ENCODE measurements around the gene EPB41L2.

The EPB41L2 gene

DNA sequence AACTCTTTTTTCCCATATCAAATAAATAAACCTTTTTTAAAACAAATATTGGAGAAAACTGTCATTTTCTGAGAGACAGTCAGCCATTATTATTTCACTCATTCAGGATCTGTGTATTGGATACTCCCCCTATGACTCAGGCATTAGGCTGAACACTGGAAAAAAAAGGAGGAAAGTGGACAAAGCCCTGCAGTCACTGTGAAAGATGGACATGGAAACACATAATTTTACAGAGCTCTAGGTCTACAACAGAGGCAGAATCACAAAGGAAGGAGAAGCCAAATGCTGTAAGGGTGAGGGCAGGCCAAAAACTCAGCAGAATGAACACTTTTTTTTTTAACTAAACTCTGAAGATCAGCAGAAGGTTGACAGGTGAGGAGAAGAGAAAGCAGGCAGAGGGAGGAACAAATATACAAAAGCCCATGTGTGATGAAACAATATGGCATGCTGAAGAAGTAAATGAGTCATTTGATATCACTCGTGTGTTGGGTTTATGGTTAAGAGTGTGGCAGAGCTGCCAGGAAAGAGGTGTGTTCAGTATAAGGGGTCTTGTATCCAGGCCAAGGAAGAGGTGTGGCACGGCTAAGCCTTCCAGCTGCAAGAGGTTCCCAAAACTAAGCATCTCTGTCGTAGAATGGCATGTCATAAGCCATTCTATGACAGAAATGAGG is 39.1 kb downstream of the EPB41L2 start:
- Mint-ChIP-seq H3K36me3 (ENCODE audit: low read depth) (peaks cover 19% of the 10 kb centered on the region), H3K27ac (no peak overlapping the region), H3K4me1 (peaks cover 21% of the 10 kb centered on the region), H3K4me3 (no peak overlapping the region), H3K9me3 (peaks cover 12% of the 10 kb centered on the region), H3K27me3 (ENCODE audit: low read depth, poor library complexity) (no peaks in the 10 kb centered on the region)
- TF ChIP-seq, protein P1, sequence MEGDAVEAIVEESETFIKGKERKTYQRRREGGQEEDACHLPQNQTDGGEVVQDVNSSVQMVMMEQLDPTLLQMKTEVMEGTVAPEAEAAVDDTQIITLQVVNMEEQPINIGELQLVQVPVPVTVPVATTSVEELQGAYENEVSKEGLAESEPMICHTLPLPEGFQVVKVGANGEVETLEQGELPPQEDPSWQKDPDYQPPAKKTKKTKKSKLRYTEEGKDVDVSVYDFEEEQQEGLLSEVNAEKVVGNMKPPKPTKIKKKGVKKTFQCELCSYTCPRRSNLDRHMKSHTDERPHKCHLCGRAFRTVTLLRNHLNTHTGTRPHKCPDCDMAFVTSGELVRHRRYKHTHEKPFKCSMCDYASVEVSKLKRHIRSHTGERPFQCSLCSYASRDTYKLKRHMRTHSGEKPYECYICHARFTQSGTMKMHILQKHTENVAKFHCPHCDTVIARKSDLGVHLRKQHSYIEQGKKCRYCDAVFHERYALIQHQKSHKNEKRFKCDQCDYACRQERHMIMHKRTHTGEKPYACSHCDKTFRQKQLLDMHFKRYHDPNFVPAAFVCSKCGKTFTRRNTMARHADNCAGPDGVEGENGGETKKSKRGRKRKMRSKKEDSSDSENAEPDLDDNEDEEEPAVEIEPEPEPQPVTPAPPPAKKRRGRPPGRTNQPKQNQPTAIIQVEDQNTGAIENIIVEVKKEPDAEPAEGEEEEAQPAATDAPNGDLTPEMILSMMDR (IDR thresholded peaks at IDR 0.05), result no peak
- DNase-seq, result no peak

GRCh38 chr6:131022691-131023090 is 40.4 kb downstream of the EPB41L2 start:
- DNase-seq, result no peak
- H3K27ac Mint-ChIP-seq, result no peak overlapping the region
- H3K4me3 Mint-ChIP-seq, result no peak overlapping the region
- H3K27me3 Mint-ChIP-seq (ENCODE audit: low read depth, poor library complexity), result no peaks in the 10 kb centered on the region
- TF ChIP-seq, protein P1 (IDR thresholded peaks at IDR 0.05), result no peak
- H3K36me3 Mint-ChIP-seq (ENCODE audit: low read depth), result peaks cover 19% of the 10 kb centered on the region
- peaks cover 21% of the 10 kb centered on the region for H3K4me1 Mint-ChIP-seq
- H3K9me3 Mint-ChIP-seq, result peaks cover 12% of the 10 kb centered on the region

- no peak overlapping the region for H3K4me3 Mint-ChIP-seq
- no peak for DNase-seq
- peaks cover 37% of the 10 kb centered on the region for H3K4me1 Mint-ChIP-seq
- no peaks in the 10 kb centered on the region for H3K27me3 Mint-ChIP-seq (ENCODE audit: low read depth, poor library complexity)
- TF ChIP-seq, protein P1 (IDR thresholded peaks at IDR 0.05), result no peak
- H3K36me3 Mint-ChIP-seq (ENCODE audit: low read depth), result peaks cover 15% of the 10 kb centered on the region
- peak overlapping the region; percentile 87 for H3K27ac Mint-ChIP-seq
- H3K9me3 Mint-ChIP-seq, result peaks cover 8% of the 10 kb centered on the region
Measured at GRCh38 chr6:131017962-131018361, 45.1 kb downstream of the EPB41L2 start.

DNA sequence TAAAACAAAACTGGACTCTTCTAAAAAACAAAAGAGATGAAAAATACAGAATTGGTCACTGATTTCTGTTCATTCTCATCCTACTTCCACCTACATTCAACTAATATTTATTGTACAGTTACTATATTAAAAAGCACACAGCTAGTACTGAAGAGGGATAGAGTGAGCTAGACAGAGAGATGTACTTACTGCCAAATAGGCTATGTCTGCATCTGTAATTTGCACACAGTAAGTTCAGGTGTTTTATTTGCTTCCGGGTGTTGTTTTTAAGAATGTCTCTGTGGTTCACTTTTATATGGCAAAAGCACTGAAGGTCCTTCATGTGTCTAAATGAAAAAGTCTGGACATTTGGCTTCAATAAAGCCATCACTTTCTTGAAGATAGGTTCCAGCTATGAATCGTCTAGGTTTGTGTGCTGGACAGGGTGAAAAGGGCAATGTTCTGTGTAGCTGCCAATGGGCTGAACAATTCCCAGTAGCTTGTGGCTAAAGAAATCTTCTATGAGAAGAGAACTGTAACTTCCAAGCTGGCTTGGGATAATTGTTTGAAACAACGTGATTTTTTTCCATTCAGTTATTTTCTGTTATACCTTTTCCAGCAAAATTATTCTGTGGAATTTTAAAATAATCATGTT is 47.3 kb downstream of the EPB41L2 start:
- no peak for DNase-seq
- Mint-ChIP-seq H3K27me3 (ENCODE audit: low read depth, poor library complexity) (no peaks in the 10 kb centered on the region), H3K9me3 (peaks cover 3% of the 10 kb centered on the region), H3K36me3 (ENCODE audit: low read depth) (peaks cover 15% of the 10 kb centered on the region), H3K27ac (peak overlapping the region; percentile 91), H3K4me1 (peaks cover 37% of the 10 kb centered on the region), H3K4me3 (no peak overlapping the region)
- TF ChIP-seq, protein P1 (IDR thresholded peaks at IDR 0.05), result no peak

- H3K27ac Mint-ChIP-seq, result peak overlapping the region; percentile 91
- H3K9me3 Mint-ChIP-seq, result peaks cover 7% of the 10 kb centered on the region
- TF ChIP-seq, protein P1 (IDR thresholded peaks at IDR 0.05), result no peak
- DNase-seq, result no peak
- H3K36me3 Mint-ChIP-seq (ENCODE audit: low read depth), result peaks cover 14% of the 10 kb centered on the region
- H3K4me3 Mint-ChIP-seq, result no peak overlapping the region
- H3K4me1 Mint-ChIP-seq, result peaks cover 37% of the 10 kb centered on the region
- H3K27me3 Mint-ChIP-seq (ENCODE audit: low read depth, poor library complexity), result no peaks in the 10 kb centered on the region
Measured at GRCh38 chr6:131015025-131015591, 47.9 kb downstream of the EPB41L2 start.

Measured in nephron progenitor cell (in vitro differentiated cells).